Ramos (cell line): ENCODE measurements around the gene ITFG2.
"Not testable (repeated sequence)": the region's sequence is repeated elsewhere in the genome, so short reads cannot be mapped to it uniquely, and the experiment has no call there.

Experiments
- in situ Hi-C: fragments of 300-500 bp; cut with MboI; formaldehyde crosslinking; loops from one replicate; pipeline ENCODE4 v1.14.3; 2022; ENCODE audit warnings: low sequenced_read_pairs; ENCODE audit not compliant: unreplicated experiment

ITFG2 gene

GRCh38 chr12:2812290-2813213, at the start of gene ITFG2:
ITFG2 (plus strand) TSS chr12:2812668; CDS start chr12:2812761, 93 bp downstream.
- in situ Hi-C loops = no loop called here

- in situ Hi-C loops = no loop called here
Observed at GRCh38 chr12:2764398-2764797, 48.1 kb upstream of the ITFG2 start.

- in situ Hi-C loops = no loop called here
Observed at GRCh38 chr12:2765052-2765451, 47.4 kb upstream of the ITFG2 start.

- in situ Hi-C loops = no loop called here
Observed at GRCh38 chr12:2765608-2766007, 46.9 kb upstream of the ITFG2 start.

GRCh38 chr12:2768224-2768961, 44.1 kb upstream of the ITFG2 start:
- in situ Hi-C loops = no loop called here

- in situ Hi-C loops = no loop called here
Observed at GRCh38 chr12:2769866-2770533, 42.5 kb upstream of the ITFG2 start.

- in situ Hi-C loops = not testable (repeated sequence)
Observed at GRCh38 chr12:2770544-2770943, 41.9 kb upstream of the ITFG2 start.

- in situ Hi-C loops = no loop called here
Observed at GRCh38 chr12:2772370-2772769, 40.1 kb upstream of the ITFG2 start.

GRCh38 chr12:2773199-2773875, 39.1 kb upstream of the ITFG2 start:
- in situ Hi-C loops = no loop called here

- in situ Hi-C loops = no loop called here
Observed at GRCh38 chr12:2775431-2775830, 37.0 kb upstream of the ITFG2 start.

- in situ Hi-C loops = no loop called here
Observed at GRCh38 chr12:2776129-2776806, 36.2 kb upstream of the ITFG2 start.

GRCh38 chr12:2779281-2779680, 33.2 kb upstream of the ITFG2 start:
- in situ Hi-C loops = no loop called here

GRCh38 chr12:2783936-2784600, 28.4 kb upstream of the ITFG2 start:
- in situ Hi-C loops = no loop called here

GRCh38 chr12:2785017-2785416, 27.5 kb upstream of the ITFG2 start:
- in situ Hi-C loops = no loop called here

- in situ Hi-C loops = no loop called here
Observed at GRCh38 chr12:2791089-2791488, 21.4 kb upstream of the ITFG2 start.

GRCh38 chr12:2792671-2793500, 19.6 kb upstream of the ITFG2 start:
- in situ Hi-C loops = no loop called here

- in situ Hi-C loops = no loop called here
Observed at GRCh38 chr12:2793561-2793960, 18.9 kb upstream of the ITFG2 start.

- in situ Hi-C loops = no loop called here
Observed at GRCh38 chr12:2794191-2794735, 18.2 kb upstream of the ITFG2 start.
